Iris pigment epithelial cell (primary cell): ENCODE measurements around the gene CAAP1.
"Not testable (repeated sequence)": the region's sequence is repeated elsewhere in the genome, so short reads cannot be mapped to it uniquely, and the experiment has no call there.

Source experiments
- DNase-seq: peaks from one replicate; pipeline ENCODE4 v3.0.0-alpha.2; 2011; ENCODE audit warnings: low read depth

Gene CAAP1

DNA sequence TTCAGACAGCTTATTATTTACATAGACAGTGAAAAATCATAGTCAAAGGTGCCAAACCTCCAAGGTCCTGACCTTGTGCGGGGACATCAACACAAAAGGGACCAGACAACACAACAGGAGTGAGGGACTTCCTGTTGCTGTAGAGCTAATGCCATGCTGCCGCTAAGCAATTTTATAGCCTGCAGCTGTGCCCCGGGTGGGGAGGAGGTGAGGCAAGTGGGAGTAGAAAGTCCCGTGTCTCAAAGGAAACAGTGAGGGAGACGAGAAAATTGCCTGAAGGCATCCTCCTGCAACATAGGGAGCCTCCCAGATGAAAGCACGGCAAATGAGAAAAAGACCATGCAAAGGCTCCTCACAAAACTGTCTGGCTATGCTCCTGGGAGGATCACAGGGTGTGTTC, 58.8 kb downstream of the CAAP1 start:
- DNase-seq: no peak

DNA sequence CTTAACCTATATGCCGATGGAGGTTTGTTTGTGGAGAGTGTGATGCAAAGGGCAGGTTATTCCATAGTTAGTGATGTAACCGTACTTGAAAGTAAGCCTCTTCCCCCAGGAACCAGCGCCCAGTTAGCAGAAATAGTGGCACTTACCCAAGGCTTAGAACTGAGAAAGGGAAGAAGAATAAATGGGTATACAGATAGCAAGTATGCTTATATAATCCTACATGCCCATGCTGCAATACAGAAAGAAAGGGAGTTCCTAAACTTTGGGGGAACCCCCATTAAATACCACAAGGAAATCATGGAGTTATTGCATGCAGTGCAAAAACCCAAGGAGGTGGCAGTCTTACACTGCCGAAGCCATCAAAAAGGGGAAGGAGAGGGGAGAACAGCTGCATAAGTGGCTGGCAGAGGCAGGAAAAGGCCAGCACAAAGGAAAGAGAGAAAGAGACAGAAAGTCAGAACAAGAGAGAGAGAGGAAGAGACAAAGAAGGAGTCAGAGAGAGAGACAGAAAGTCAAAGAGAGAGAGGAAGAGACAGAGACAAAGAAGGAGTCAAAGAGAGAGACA, 64.1 kb downstream of the CAAP1 start:
- DNase-seq: not testable (repeated sequence)

DNA sequence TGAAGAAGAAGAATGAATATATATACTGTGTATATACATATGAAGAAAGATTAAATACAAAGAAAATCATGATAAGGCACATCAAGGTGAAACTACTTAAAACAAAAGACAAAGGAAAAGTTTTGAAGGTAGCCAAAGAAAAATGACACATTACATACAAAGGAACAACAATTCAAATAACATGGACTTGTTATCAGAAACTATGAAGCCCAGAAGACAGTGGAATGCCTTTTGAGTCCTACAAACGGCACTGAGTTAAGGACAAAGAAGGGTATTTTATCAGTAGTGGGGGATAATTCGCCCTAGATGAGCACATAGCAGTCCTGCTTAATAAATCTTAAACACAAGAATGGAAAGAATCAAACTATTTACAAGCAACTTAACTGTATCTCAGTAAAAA, 77.8 kb downstream of the CAAP1 start:
- no peak for DNase-seq

DNA sequence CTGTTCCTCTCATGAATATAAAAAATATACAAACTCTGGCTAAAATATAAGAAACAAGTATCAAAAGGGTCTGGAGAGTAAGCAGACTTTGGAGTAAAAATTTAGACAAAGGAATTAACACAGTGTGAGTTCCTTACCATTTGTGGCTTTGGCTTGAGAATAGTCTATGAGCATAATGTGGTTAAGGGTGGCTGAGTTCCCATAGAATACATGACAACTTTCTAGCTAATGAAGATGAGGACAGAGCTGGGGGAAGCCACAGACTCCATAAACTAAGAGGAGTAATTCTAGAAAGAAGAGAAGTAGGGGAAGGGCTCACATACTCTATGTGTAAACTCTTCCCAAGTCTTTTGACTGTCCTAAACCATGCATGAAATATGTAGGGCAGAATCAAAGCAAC, 79.4 kb downstream of the CAAP1 start:
- no peak for DNase-seq

DNA sequence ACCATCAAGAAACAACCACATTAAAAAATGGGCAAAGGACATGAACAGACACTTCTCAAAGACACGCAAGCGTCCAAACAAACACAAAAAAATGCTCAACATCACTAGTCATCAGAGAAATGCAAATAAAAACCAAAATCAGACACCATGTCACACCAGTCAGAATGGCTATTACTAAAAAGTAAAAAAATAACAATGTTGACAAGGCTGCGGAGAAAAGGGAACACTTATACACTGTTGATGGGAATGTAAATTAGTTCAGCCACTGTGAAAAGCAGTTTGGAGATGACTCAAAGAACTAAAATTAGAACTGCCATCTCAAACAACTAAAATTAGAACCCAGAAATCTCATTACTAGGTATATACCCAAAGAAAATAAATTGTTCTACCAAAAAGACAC, 80.4 kb downstream of the CAAP1 start:
- DNase-seq: no peak

DNA sequence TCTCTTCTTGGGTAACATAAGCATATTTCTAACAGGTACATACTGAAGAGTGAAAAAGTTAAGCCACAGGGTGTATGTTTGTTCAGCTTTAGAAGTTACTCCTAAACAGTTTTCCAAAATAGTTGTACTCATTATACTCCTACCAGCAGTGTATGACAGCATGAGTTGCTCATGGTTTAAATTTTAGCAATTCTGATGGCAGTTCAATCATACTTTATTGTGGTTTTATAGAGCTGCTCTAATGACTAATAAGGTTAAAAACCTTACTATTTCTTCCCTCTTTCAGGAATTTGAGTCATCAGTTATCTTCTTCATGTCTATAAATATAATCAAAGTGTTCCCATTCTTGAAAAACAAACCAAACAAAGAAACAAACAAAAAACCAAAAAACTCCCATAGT, 81.5 kb downstream of the CAAP1 start:
- no peak for DNase-seq

DNA sequence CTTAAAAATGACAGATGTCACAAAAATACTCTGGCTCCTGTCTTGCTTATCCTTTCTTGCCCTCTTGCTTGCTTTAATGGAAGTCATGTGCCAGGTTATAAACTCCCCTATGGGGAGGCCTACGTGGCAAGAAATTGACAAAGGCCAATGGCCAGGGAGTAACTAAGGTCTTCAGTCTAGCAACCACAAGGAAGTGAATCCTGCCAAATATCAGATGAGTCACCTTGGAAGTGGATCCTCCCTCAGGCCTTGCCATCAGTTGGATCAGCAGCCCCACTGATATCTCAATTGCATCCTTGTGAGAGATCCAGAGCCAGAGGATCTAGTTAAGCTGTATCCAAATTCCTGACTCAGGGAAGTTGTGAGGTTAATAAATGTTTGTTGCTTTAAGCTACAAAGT, 82.8 kb downstream of the CAAP1 start:
- DNase-seq: peak; percentile 73

DNA sequence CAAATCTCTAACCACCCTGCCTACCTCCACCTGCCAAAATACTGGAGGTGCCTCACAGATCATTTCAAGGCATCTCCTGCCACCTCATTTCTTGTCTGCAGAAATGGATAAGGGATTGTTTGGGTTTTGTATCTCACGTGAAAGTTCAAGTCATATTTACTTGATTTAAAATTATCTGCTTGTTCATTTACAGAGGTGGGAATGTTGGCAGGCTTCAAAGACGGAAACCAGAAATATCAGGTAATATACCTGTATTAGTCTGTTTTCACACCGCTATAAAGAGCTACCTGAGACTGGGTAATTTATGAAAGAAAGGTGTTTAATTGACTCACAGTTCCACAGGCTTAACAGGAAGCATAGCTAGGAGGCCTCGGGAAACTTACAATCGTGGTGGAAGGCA, 85.4 kb downstream of the CAAP1 start:
- DNase-seq: no peak

DNA sequence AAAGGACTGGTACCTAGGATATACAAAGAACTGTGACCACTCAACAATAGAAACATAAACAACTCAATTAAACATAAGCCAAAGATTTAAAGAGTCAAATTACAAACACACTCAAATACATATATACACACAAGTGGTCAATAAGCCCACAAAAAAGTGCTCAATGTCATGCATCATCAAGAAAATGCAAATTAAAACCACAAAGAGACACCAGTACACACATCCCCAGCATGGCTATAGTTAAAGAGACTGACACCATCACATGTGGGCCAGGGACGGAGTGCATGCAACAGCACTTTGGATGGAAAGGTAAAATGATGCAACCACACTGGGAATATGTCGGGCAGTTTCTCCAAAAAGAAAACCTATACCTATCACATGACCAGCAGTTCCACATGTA, 89.7 kb downstream of the CAAP1 start:
- no peak for DNase-seq

DNA sequence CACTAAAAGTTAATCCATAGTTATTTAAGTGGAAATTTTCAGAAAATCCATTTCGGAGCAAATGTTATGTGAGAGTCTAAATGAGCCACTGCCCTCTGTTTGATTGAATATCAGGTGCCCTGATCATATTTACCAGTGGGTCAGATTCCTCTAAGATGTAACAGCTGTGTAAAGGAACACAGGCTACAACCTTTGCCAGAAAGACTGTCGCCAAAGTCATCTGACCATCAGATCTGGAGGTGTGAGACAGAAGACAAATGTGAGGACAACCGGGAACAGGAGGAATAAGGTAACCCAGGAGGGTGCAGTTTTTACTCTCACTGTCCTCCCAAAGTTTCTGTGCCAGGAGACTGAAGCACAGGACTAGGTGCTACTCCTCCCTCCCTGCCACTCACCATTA, 90.8 kb downstream of the CAAP1 start:
- no peak for DNase-seq

DNA sequence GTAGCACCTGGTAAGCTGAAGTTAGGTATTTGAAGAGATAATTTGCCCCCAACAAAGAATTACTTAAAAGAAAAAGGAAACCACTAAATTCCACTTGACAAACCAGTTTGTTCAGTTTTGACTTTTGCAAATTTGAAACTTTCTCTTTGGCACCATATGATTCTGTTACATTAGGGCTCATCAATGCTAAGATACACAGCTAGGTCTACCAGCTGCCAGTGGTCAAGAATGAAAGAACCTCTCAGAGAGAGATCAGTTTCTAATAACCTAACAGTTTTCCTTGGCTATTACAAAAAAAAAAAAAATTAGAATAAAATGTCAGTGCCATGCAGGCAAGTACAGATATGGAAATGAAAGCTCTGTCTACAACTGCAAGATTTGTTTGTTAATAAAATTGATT, 92.3 kb downstream of the CAAP1 start:
- no peak for DNase-seq

DNA sequence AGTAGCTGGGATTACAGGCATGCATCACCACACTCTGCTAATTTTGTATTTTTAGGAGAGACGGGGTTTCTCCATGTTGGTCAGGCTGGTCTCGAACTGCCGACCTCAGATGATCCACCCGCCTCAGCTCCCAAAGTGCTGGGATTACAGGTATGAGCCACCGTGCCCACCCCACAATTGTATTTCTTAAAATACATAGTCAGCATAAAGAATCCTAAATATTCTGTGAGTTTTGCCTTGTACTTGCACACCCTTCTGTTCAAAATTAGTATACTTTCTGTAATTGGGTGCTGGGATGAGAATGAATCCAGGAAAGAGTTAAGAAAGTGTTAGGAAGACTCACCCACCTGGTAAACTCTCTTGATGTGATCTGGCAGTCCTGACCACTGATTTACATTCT, 101.3 kb downstream of the CAAP1 start:
- no peak for DNase-seq
